Activated CD8-positive, alpha-beta memory T cell treated with anti-CD3 and anti-CD28 coated beads for 48 hours (primary cell): ENCODE measurements around the gene FOXS1.

ENCODE experiments used
- DNase-seq, 3 experiments: peaks; one replicate each; pipeline ENCODE4 v3.0.0-alpha.2; 2020; ENCODE audit warnings: low read depth in 2 of 3, low spot score in 2 of 3

FOXS1 gene

GRCh38 chr20:31797364-31797763 lies 48.0 kb downstream of the FOXS1 start:
- DNase-seq, result no peak
